ENCODE data around the gene MMP1.

Gene MMP1

GRCh38 chr11:102802341-102802740 lies 4.4 kb upstream of the MMP1 start:
- Histone ChIP-seq H3K27ac (ENCODE audit: low read length) (no peak overlapping the region), H3K4me3 (ENCODE audit: low read length) (no peak overlapping the region), H3K9me3 (ENCODE audit: insufficient read depth, low read depth, low read length) (no peaks in the 10 kb centered on the region), H3K36me3 (ENCODE audit: insufficient read depth, low read depth, low read length) (no peaks in the 10 kb centered on the region), H3K9ac (ENCODE audit: low read depth, low read length) (no peak overlapping the region), H3K4me1 (ENCODE audit: insufficient read depth, low read length) (no peaks in the 10 kb centered on the region), H3K27me3 (ENCODE audit: insufficient read depth, low read length) (no peaks in the 10 kb centered on the region)

- H3K4me1 ChIP-seq (ENCODE audit: insufficient read depth, low read length), result no peaks in the 10 kb centered on the region
- no peaks in the 10 kb centered on the region for H3K9me3 ChIP-seq (ENCODE audit: insufficient read depth, low read depth, low read length)
- H3K27me3 ChIP-seq (ENCODE audit: insufficient read depth, low read length), result no peaks in the 10 kb centered on the region
- no peaks in the 10 kb centered on the region for H3K36me3 ChIP-seq (ENCODE audit: insufficient read depth, low read depth, low read length)
- no peak overlapping the region for H3K4me3 ChIP-seq (ENCODE audit: low read length)
- no peak overlapping the region for H3K27ac ChIP-seq (ENCODE audit: low read length)
- H3K9ac ChIP-seq (ENCODE audit: low read depth, low read length), result no peak overlapping the region
These were observed 2.8 kb upstream of the MMP1 start for GRCh38 chr11:102800767-102801166.

GRCh38 chr11:102799681-102800340 lies 1.9 kb upstream of the MMP1 start:
- Histone ChIP-seq H3K4me1 (ENCODE audit: insufficient read depth, low read length) (no peaks in the 10 kb centered on the region), H3K9ac (ENCODE audit: low read depth, low read length) (no peak overlapping the region), H3K27me3 (ENCODE audit: insufficient read depth, low read length) (no peaks in the 10 kb centered on the region), H3K4me3 (ENCODE audit: low read length) (no peak overlapping the region), H3K9me3 (ENCODE audit: insufficient read depth, low read depth, low read length) (no peaks in the 10 kb centered on the region), H3K36me3 (ENCODE audit: insufficient read depth, low read depth, low read length) (no peaks in the 10 kb centered on the region), H3K27ac (ENCODE audit: low read length) (no peak overlapping the region)

- Histone ChIP-seq H3K27ac (ENCODE audit: low read length) (no peak overlapping the region), H3K36me3 (ENCODE audit: insufficient read depth, low read depth, low read length) (no peaks in the 10 kb centered on the region), H3K9me3 (ENCODE audit: insufficient read depth, low read depth, low read length) (no peaks in the 10 kb centered on the region), H3K4me3 (ENCODE audit: low read length) (no peak overlapping the region), H3K4me1 (ENCODE audit: insufficient read depth, low read length) (no peaks in the 10 kb centered on the region), H3K27me3 (ENCODE audit: insufficient read depth, low read length) (no peaks in the 10 kb centered on the region), H3K9ac (ENCODE audit: low read depth, low read length) (no peak overlapping the region)
These were observed 3.6 kb downstream of the MMP1 start for GRCh38 chr11:102794382-102794781.

- Histone ChIP-seq H3K27ac (ENCODE audit: low read length) (no peak overlapping the region), H3K36me3 (ENCODE audit: insufficient read depth, low read depth, low read length) (no peaks in the 10 kb centered on the region), H3K9me3 (ENCODE audit: insufficient read depth, low read depth, low read length) (no peaks in the 10 kb centered on the region), H3K4me1 (ENCODE audit: insufficient read depth, low read length) (no peaks in the 10 kb centered on the region), H3K27me3 (ENCODE audit: insufficient read depth, low read length) (no peaks in the 10 kb centered on the region), H3K9ac (ENCODE audit: low read depth, low read length) (no peak overlapping the region), H3K4me3 (ENCODE audit: low read length) (no peak overlapping the region)
These were observed 4.2 kb downstream of the MMP1 start for GRCh38 chr11:102793677-102794290.

GRCh38 chr11:102792604-102793003 lies 5.4 kb downstream of the MMP1 start:
- Histone ChIP-seq H3K4me3 (ENCODE audit: low read length) (no peak overlapping the region), H3K27ac (ENCODE audit: low read length) (no peak overlapping the region), H3K36me3 (ENCODE audit: insufficient read depth, low read depth, low read length) (no peaks in the 10 kb centered on the region), H3K4me1 (ENCODE audit: insufficient read depth, low read length) (no peaks in the 10 kb centered on the region), H3K27me3 (ENCODE audit: insufficient read depth, low read length) (no peaks in the 10 kb centered on the region), H3K9ac (ENCODE audit: low read depth, low read length) (no peak overlapping the region), H3K9me3 (ENCODE audit: insufficient read depth, low read depth, low read length) (no peaks in the 10 kb centered on the region)

GRCh38 chr11:102791271-102792036 lies 6.5 kb downstream of the MMP1 start:
- no peaks in the 10 kb centered on the region for H3K9me3 ChIP-seq (ENCODE audit: insufficient read depth, low read depth, low read length)
- no peak overlapping the region for H3K9ac ChIP-seq (ENCODE audit: low read depth, low read length)
- H3K27me3 ChIP-seq (ENCODE audit: insufficient read depth, low read length), result no peaks in the 10 kb centered on the region
- H3K27ac ChIP-seq (ENCODE audit: low read length), result no peak overlapping the region
- H3K4me1 ChIP-seq (ENCODE audit: insufficient read depth, low read length), result no peaks in the 10 kb centered on the region
- no peak overlapping the region for H3K4me3 ChIP-seq (ENCODE audit: low read length)
- no peaks in the 10 kb centered on the region for H3K36me3 ChIP-seq (ENCODE audit: insufficient read depth, low read depth, low read length)

GRCh38 chr11:102788334-102788995 lies 9.5 kb downstream of the MMP1 start:
- no peak overlapping the region for H3K4me3 ChIP-seq (ENCODE audit: low read length)
- H3K4me1 ChIP-seq (ENCODE audit: insufficient read depth, low read length), result no peaks in the 10 kb centered on the region
- no peak overlapping the region for H3K9ac ChIP-seq (ENCODE audit: low read depth, low read length)
- H3K27ac ChIP-seq (ENCODE audit: low read length), result no peak overlapping the region
- H3K36me3 ChIP-seq (ENCODE audit: insufficient read depth, low read depth, low read length), result no peaks in the 10 kb centered on the region
- H3K27me3 ChIP-seq (ENCODE audit: insufficient read depth, low read length), result no peaks in the 10 kb centered on the region
- H3K9me3 ChIP-seq (ENCODE audit: insufficient read depth, low read depth, low read length), result no peaks in the 10 kb centered on the region

- H3K9me3 ChIP-seq (ENCODE audit: insufficient read depth, low read depth, low read length), result no peaks in the 10 kb centered on the region
- no peaks in the 10 kb centered on the region for H3K27me3 ChIP-seq (ENCODE audit: insufficient read depth, low read length)
- H3K4me3 ChIP-seq (ENCODE audit: low read length), result no peak overlapping the region
- no peaks in the 10 kb centered on the region for H3K36me3 ChIP-seq (ENCODE audit: insufficient read depth, low read depth, low read length)
- no peak overlapping the region for H3K27ac ChIP-seq (ENCODE audit: low read length)
- peaks cover 17% of the 10 kb centered on the region for H3K4me1 ChIP-seq (ENCODE audit: insufficient read depth, low read length)
- H3K9ac ChIP-seq (ENCODE audit: low read depth, low read length), result no peak overlapping the region
These were observed 13.6 kb downstream of the MMP1 start for GRCh38 chr11:102784380-102784779.

- no peaks in the 10 kb centered on the region for H3K9me3 ChIP-seq (ENCODE audit: insufficient read depth, low read depth, low read length)
- H3K27ac ChIP-seq (ENCODE audit: low read length), result no peak overlapping the region
- H3K9ac ChIP-seq (ENCODE audit: low read depth, low read length), result no peak overlapping the region
- H3K4me1 ChIP-seq (ENCODE audit: insufficient read depth, low read length), result peaks cover 17% of the 10 kb centered on the region
- H3K36me3 ChIP-seq (ENCODE audit: insufficient read depth, low read depth, low read length), result no peaks in the 10 kb centered on the region
- no peaks in the 10 kb centered on the region for H3K27me3 ChIP-seq (ENCODE audit: insufficient read depth, low read length)
- no peak overlapping the region for H3K4me3 ChIP-seq (ENCODE audit: low read length)
These were observed 14.2 kb downstream of the MMP1 start for GRCh38 chr11:102783720-102784119.

GRCh38 chr11:102783016-102783415 lies 14.9 kb downstream of the MMP1 start:
- Histone ChIP-seq H3K36me3 (ENCODE audit: insufficient read depth, low read depth, low read length) (no peaks in the 10 kb centered on the region), H3K4me1 (ENCODE audit: insufficient read depth, low read length) (peaks cover 17% of the 10 kb centered on the region), H3K9me3 (ENCODE audit: insufficient read depth, low read depth, low read length) (no peaks in the 10 kb centered on the region), H3K27me3 (ENCODE audit: insufficient read depth, low read length) (no peaks in the 10 kb centered on the region), H3K4me3 (ENCODE audit: low read length) (no peak overlapping the region), H3K9ac (ENCODE audit: low read depth, low read length) (no peak overlapping the region), H3K27ac (ENCODE audit: low read length) (no peak overlapping the region)
